H1 (cell line): Measurements from ENCODE around the gene VAPB. TPM values are rescaled to one million over a fixed set of nuclear protein-coding genes. Genes with fewer than 3 reads are reported as not detected.

Source experiments
- CTCF ChIA-PET: fragments of 300-600 bp; sonication (Branson Sonifier 250); formaldehyde crosslinking; loops from one replicate; lab custom pipeline; 2021; ENCODE audit not compliant: partially characterized antibody; lab: Charles Lee
- POLR2A ChIA-PET: fragments of 300-600 bp; sonication (Branson Sonifier 250); formaldehyde crosslinking; loops from one replicate; lab custom pipeline; 2021; ENCODE audit warnings: inconsistent platforms; ENCODE audit not compliant: partially characterized antibody; lab: Charles Lee
- DNase-seq, 2 experiments: peaks; one replicate each; pipeline versions ENCODE4 v3.0.0 to v3.0.0-alpha.2; 2010 to 2022; ENCODE audit warnings: low spot score in 2 of 2, low read depth in 1 of 2, mixed read lengths in 1 of 2
- FAIRE-seq: peaks from 2 replicates; lab custom pipeline; 2011; peaks lifted over from hg19 to GRCh38; lab: Jason Lieb, UNC
- H2AFZ ChIP-seq: 2 replicates; pipeline ENCODE4 v1.8.1; 2012; ENCODE audit warnings: low read length, inconsistent platforms
- H2AK5ac ChIP-seq: 2 replicates; pipeline ENCODE4 v1.6.1; 2013; ENCODE audit warnings: low read depth, low read length
- H2BK120ac ChIP-seq: replicated peaks from 2 replicates; pipeline ENCODE3; 2013; ENCODE audit warnings: low read depth, low read length, inconsistent platforms
- H2BK12ac ChIP-seq: 2 replicates; pipeline ENCODE4 v1.6.1; 2013; ENCODE audit warnings: low read depth, low read length
- H2BK15ac ChIP-seq: 2 replicates; pipeline ENCODE4 v1.6.1; 2013; ENCODE audit warnings: low read length
- H2BK20ac ChIP-seq: 2 replicates; pipeline ENCODE4 v1.6.1; 2013; ENCODE audit warnings: low read length
- H2BK5ac ChIP-seq: 2 replicates; pipeline ENCODE4 v1.6.1; 2013; ENCODE audit warnings: low read depth, low read length
- H3K14ac ChIP-seq: 2 replicates; pipeline ENCODE4 v1.6.1; 2013; ENCODE audit warnings: inconsistent platforms; ENCODE audit not compliant: insufficient read length
- H3K18ac ChIP-seq: 2 replicates; pipeline ENCODE4 v1.6.1; 2013; ENCODE audit warnings: low read length; ENCODE audit errors: extremely low read depth
- H3K23ac ChIP-seq: 2 replicates; pipeline ENCODE4 v1.6.1; 2013; ENCODE audit warnings: inconsistent platforms; ENCODE audit not compliant: insufficient read length
- H3K23me2 ChIP-seq: 2 replicates; pipeline ENCODE4 v1.6.1; 2013; ENCODE audit warnings: low read depth, low read length
- H3K27ac ChIP-seq: 2 replicates; pipeline ENCODE4 v1.6.1; 2011; ENCODE audit warnings: low read depth, low read length, inconsistent platforms
- H3K27me3 ChIP-seq, 4 experiments: replicated peaks in 1 of 4; 1 replicate in 1 of 4; 2 replicates in 3 of 4; pipeline versions ENCODE4 v1.6.1 to v1.8.1; 2011 to 2013; ENCODE audit warnings: low read length in 3 of 4, mild to moderate bottlenecking in 3 of 4, inconsistent platforms in 2 of 4, mixed read lengths in 2 of 4, moderate library complexity in 1 of 4; ENCODE audit not compliant: control insufficient read depth in 3 of 4, insufficient read depth in 3 of 4; ENCODE audit errors: extremely low read depth in 1 of 4
- H3K36me3 ChIP-seq, 4 experiments: 2 replicates each; pipeline versions ENCODE4 v1.6.1 to v1.8.1; 2011 to 2013; ENCODE audit warnings: mild to moderate bottlenecking in 4 of 4, low read length in 3 of 4, moderate library complexity in 2 of 4, control low read depth in 1 of 4, inconsistent platforms in 1 of 4; ENCODE audit not compliant: insufficient read depth in 4 of 4, control insufficient read depth in 2 of 4
- H3K4ac ChIP-seq: replicated peaks from 2 replicates; pipeline ENCODE3; 2013; ENCODE audit warnings: low read length, low read depth, mixed read lengths, inconsistent platforms; ENCODE audit not compliant: insufficient read length
- H3K4me1 ChIP-seq, 4 experiments: replicated peaks in 1 of 4; 1 replicate in 1 of 4; 2 replicates in 3 of 4; pipeline versions ENCODE4 v1.6.1 to v1.8.1; 2011 to 2013; ENCODE audit warnings: low read length in 3 of 4, inconsistent platforms in 2 of 4, mixed read lengths in 1 of 4; ENCODE audit not compliant: insufficient read depth in 4 of 4, control insufficient read depth in 3 of 4
- H3K4me2 ChIP-seq, 2 experiments: 2 replicates each; pipeline versions ENCODE4 v1.6.1 to v1.8.1; 2011 to 2013; ENCODE audit warnings: low read depth in 2 of 2, low read length in 2 of 2, control low read depth in 1 of 2, inconsistent platforms in 1 of 2, mild to moderate bottlenecking in 1 of 2; ENCODE audit not compliant: insufficient read depth in 1 of 2
- H3K4me3 ChIP-seq, 4 experiments: fragments of 200-600, 300-600 bp in 1 of 4; sonication (generic), shearing (Covaris generic), sonication (Bioruptor Twin) in 1 of 4; 2 replicates each; pipeline versions ENCODE4 v1.5.1 to v1.8.1; 2011 to 2016; ENCODE audit warnings: low read length in 4 of 4, low read depth in 3 of 4, control low read depth in 2 of 4, inconsistent platforms in 2 of 4, mild to moderate bottlenecking in 2 of 4, mixed read lengths in 1 of 4, moderate library complexity in 1 of 4; ENCODE audit not compliant: insufficient read depth in 2 of 4; ENCODE audit errors: extremely low read depth in 1 of 4
- H3K56ac ChIP-seq: replicated peaks from 2 replicates; pipeline ENCODE3; 2013; ENCODE audit warnings: low read depth, mild to moderate bottlenecking, mixed read lengths, low read length, inconsistent platforms; ENCODE audit not compliant: insufficient read length
- H3K79me1 ChIP-seq: 2 replicates; pipeline ENCODE4 v1.6.1; 2013; ENCODE audit warnings: low read depth, low read length, control low read depth
- H3K79me2 ChIP-seq, 2 experiments: 2 replicates each; pipeline versions ENCODE4 v1.6.1 to v1.8.1; 2012 to 2013; ENCODE audit warnings: low read length in 2 of 2, mild to moderate bottlenecking in 2 of 2, inconsistent platforms in 1 of 2; ENCODE audit not compliant: insufficient read depth in 2 of 2, control insufficient read depth in 1 of 2
- H3K9ac ChIP-seq, 4 experiments: replicated peaks in 1 of 4; 1 replicate in 1 of 4; 2 replicates in 3 of 4; pipeline versions ENCODE4 v1.6.1 to v1.8.1; 2011 to 2013; ENCODE audit warnings: low read depth in 3 of 4, low read length in 3 of 4, control low read depth in 2 of 4, mild to moderate bottlenecking in 2 of 4, moderate library complexity in 2 of 4, inconsistent platforms in 1 of 4; ENCODE audit errors: extremely low read depth in 1 of 4
- H3K9me3 ChIP-seq, 2 experiments: 2 replicates each; pipeline versions ENCODE4 v1.6.1 to v1.8.1; 2012 to 2013; ENCODE audit warnings: mild to moderate bottlenecking in 2 of 2, moderate library complexity in 2 of 2, control low read depth in 1 of 2, inconsistent platforms in 1 of 2, low read depth in 1 of 2, low read length in 1 of 2, mixed read lengths in 1 of 2; ENCODE audit not compliant: insufficient read depth in 2 of 2
- H4K20me1 ChIP-seq, 2 experiments: replicated peaks in 1 of 2; 2 replicates each; pipeline versions ENCODE3 to v1.8.1; 2011 to 2013; ENCODE audit warnings: inconsistent platforms in 2 of 2, low read length in 2 of 2, mild to moderate bottlenecking in 1 of 2; ENCODE audit not compliant: insufficient read depth in 2 of 2, control insufficient read depth in 1 of 2
- H4K5ac ChIP-seq: 2 replicates; pipeline ENCODE4 v1.6.1; 2013; ENCODE audit warnings: low read length, low read depth, mixed read lengths, inconsistent platforms; ENCODE audit not compliant: insufficient read length
- H4K8ac ChIP-seq: 2 replicates; pipeline ENCODE4 v1.8.0; 2013; ENCODE audit warnings: mild to moderate bottlenecking, moderate library complexity, low read length, inconsistent platforms; ENCODE audit not compliant: insufficient read depth; ENCODE audit errors: extremely low read depth
- H4K91ac ChIP-seq: replicated peaks from 2 replicates; pipeline ENCODE3; 2013; ENCODE audit warnings: low read length, mixed read lengths, inconsistent platforms; ENCODE audit not compliant: insufficient read length
- CBX8 ChIP-seq: fragments of 300-800, 300-1000 bp; sonication (generic); IDR thresholded peaks from 2 replicates; pipeline ENCODE4 v1.7.1; 2016; ENCODE audit warnings: low read depth, low read length, borderline replicate concordance
- CTBP2 ChIP-seq: IDR thresholded peaks from 2 replicates; pipeline ENCODE4 v1.7.0; 2011; ENCODE audit warnings: borderline replicate concordance, mild to moderate bottlenecking, moderate library complexity, mixed read lengths, low read length; ENCODE audit not compliant: insufficient read depth, insufficient read length
- HDAC6 ChIP-seq: IDR thresholded peaks from one replicate; pipeline ENCODE4 v1.7.1; 2012; ENCODE audit warnings: low read depth, mild to moderate bottlenecking, inconsistent platforms, low read length, moderate library complexity
- KDM1A ChIP-seq: fragments of 200-600, 300-600 bp; sonication (generic); IDR thresholded peaks from 2 replicates; pipeline ENCODE4 v1.7.1; 2016; ENCODE audit warnings: mild to moderate bottlenecking, low read length, borderline replicate concordance
- KDM5A ChIP-seq: fragments of 200-600 bp; IDR thresholded peaks from 2 replicates; pipeline ENCODE4 v1.7.1; 2012; ENCODE audit warnings: mild to moderate bottlenecking, low read length, inconsistent platforms, mixed read lengths
- MAFK ChIP-seq: IDR thresholded peaks from 2 replicates; pipeline ENCODE4 v1.6.1; 2012; ENCODE audit warnings: low read depth, mild to moderate bottlenecking, improper control_type of control experiment, low read length
- NANOG ChIP-seq: IDR thresholded peaks from 2 replicates; pipeline ENCODE4 v1.6.1; 2011; ENCODE audit warnings: low read length, low read depth, mild to moderate bottlenecking, inconsistent platforms; ENCODE audit not compliant: insufficient read depth, poor library complexity, severe bottlenecking
- PHF8 ChIP-seq: fragments of 200-600 bp; sonication (generic); conservative IDR thresholded peaks from 2 replicates; pipeline ENCODE4 v1.7.1; 2012; ENCODE audit warnings: low read depth, mild to moderate bottlenecking, inconsistent platforms, low read length, moderate library complexity
- SIX5 ChIP-seq: IDR thresholded peaks from 2 replicates; pipeline ENCODE4 v1.6.1; 2011; ENCODE audit warnings: mild to moderate bottlenecking, low read depth, low read length
- SP1 ChIP-seq: IDR thresholded peaks from 2 replicates; pipeline ENCODE4 v1.6.1; 2011; ENCODE audit warnings: low read depth, low read length
- SP2 ChIP-seq: IDR thresholded peaks from 2 replicates; pipeline ENCODE4 v1.6.1; 2012; ENCODE audit warnings: mild to moderate bottlenecking, low read length, inconsistent platforms
- SP4 ChIP-seq: IDR thresholded peaks from 2 replicates; pipeline ENCODE4 v1.6.1; 2012; ENCODE audit warnings: low read length, inconsistent platforms
- TAF1 ChIP-seq: IDR thresholded peaks from 2 replicates; pipeline ENCODE4 v1.6.1; 2011; ENCODE audit warnings: mild to moderate bottlenecking, low read depth, low read length
- WGBS, 2 experiments: shearing (Covaris generic) in 1 of 2; methylation state at CpG; one replicate each; pipeline versions ENCODE4 v1.1.6 to v1.1.7; 2013 to 2015; ENCODE audit warnings: low lambda C conversion rate in 2 of 2, mixed read lengths in 2 of 2, inconsistent platforms in 1 of 2, low coverage in 1 of 2, missing lambda C conversion rate in 1 of 2; ENCODE audit not compliant: insufficient replicate concordance in 2 of 2, insufficient coverage in 1 of 2, insufficient read length in 1 of 2; ENCODE audit errors: extremely low coverage in 1 of 2, missing lambda C conversion rate in 1 of 2; 5-methylcytosine and 5-hydroxymethylcytosine counted together
- polyA plus RNA-seq, 7 experiments: library from polyadenylated mRNA; depleted of rRNA in 3 of 7; stranded (reverse) in 5 of 7; unstranded in 2 of 7; fragments of >200 nt in 5 of 7; fragments of 200-250 nt in 2 of 7; gene quantifications; 1 replicate in 5 of 7; 2 replicates in 1 of 7; 4 replicates in 1 of 7; pipeline versions ENCODE4 v1.2.1 to v1.2.3, GENCODE V29; 2011 to 2013; ENCODE audit warnings: missing spikeins in 2 of 7, mixed read lengths in 2 of 7
- total RNA-seq: library from RNA; stranded (reverse); fragmentation: NEBNext Ultra II Directional; extraction: Animal tissue kit (Norgen Biotek cat#: 25700); gene quantifications from 2 replicates; pipeline ENCODE4 v1.2.1, GENCODE V29; 2021
- TF ChIP-seq, protein P1 (sequence below): IDR thresholded peaks from 2 replicates; pipeline ENCODE4 v1.6.1; 2012; ENCODE audit warnings: inconsistent platforms

Gene VAPB
- total and polyA plus RNA-seq, 2 of the 8 experiments (the other 6 are each of a cell fraction or from before 2014, with no cell fraction given): 24.4 to 62.8 TPM

GRCh38 chr20:58450254-58450653, 61.2 kb downstream of the VAPB start:
- WGBS, 2 experiments: 93% methylated on average over 10 of the region's 10 CpGs; no CpG with 5 or more reads in 1 of the 2 experiments
- H4K5ac ChIP-seq: no peak overlapping the region
- H3K14ac ChIP-seq: no peak overlapping the region
- no peaks in the 10 kb centered on the region for H3K27me3 ChIP-seq
- H4K8ac ChIP-seq: no peak overlapping the region
- no peak overlapping the region for H2BK120ac ChIP-seq
- H2BK20ac ChIP-seq: no peak overlapping the region
- H2BK15ac ChIP-seq: no peak overlapping the region
- no peak overlapping the region for H2BK5ac ChIP-seq
- FAIRE-seq (no peak), DNase-seq (no peak)
- no peaks in the 10 kb centered on the region for H3K79me2 ChIP-seq
- H3K4me2 ChIP-seq: no peak overlapping the region
- no peak overlapping the region for H3K23ac ChIP-seq
- CTCF ChIA-PET: interaction anchor here (1.2 to 5.6 kb wide), 5 partner anchors 10 to 217 kb away, joined by 3 to 70 read pairs (median 9); no protein-coding TSS in a partner anchor
- no peaks in the 10 kb centered on the region for H3K9me3 ChIP-seq
- no peak overlapping the region for H3K4me3 ChIP-seq
- H2AK5ac ChIP-seq: no peak overlapping the region
- no peak overlapping the region for H3K56ac ChIP-seq
- H3K23me2 ChIP-seq: no peaks in the 10 kb centered on the region
- no peak overlapping the region for H3K18ac ChIP-seq
- no peak overlapping the region for H4K91ac ChIP-seq
- H3K9ac ChIP-seq: no peak overlapping the region
- POLR2A ChIA-PET: interaction anchor here (0.8 to 1.1 kb wide), 2 partner anchors 12 to 18 kb away, joined by 3 read pairs; no protein-coding TSS in a partner anchor
- H3K4ac ChIP-seq: no peak overlapping the region
- no peak overlapping the region for H2AFZ ChIP-seq
- H3K36me3 ChIP-seq: peaks cover 0 to under 1% (median 0%) of the 10 kb centered on the region in 4 experiments; a peak in 2 of 8 replicates
- no peak overlapping the region for H3K27ac ChIP-seq
- H4K20me1 ChIP-seq: no peaks in the 10 kb centered on the region
- H3K79me1 ChIP-seq: no peaks in the 10 kb centered on the region; the same call in 1 of the 2 replicates
- peaks cover 6 to 11% (median 8%) of the 10 kb centered on the region in 4 experiments; a peak in 6 of 7 replicates for H3K4me1 ChIP-seq
- no peak overlapping the region for H2BK12ac ChIP-seq
- TF ChIP-seq NANOG (no peak), SP2 (no peak), TAF1 (no peak), CTBP2 (no peak), SP1 (no peak), SIX5 (no peak), MAFK (no peak), KDM5A (no peak), HDAC6 (no peak), CBX8 (no peak), KDM1A (no peak), PHF8 (no peak), SP4 (no peak)
- TF ChIP-seq, protein P1, sequence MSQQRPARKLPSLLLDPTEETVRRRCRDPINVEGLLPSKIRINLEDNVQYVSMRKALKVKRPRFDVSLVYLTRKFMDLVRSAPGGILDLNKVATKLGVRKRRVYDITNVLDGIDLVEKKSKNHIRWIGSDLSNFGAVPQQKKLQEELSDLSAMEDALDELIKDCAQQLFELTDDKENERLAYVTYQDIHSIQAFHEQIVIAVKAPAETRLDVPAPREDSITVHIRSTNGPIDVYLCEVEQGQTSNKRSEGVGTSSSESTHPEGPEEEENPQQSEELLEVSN: no peak
